Natural killer cell (primary cell): ENCODE data around the gene USP48. TPM values are rescaled to one million over a fixed set of nuclear protein-coding genes. Genes with fewer than 3 reads are reported as not detected.

Source experiments
- ATAC-seq, 3 donors: fragments of 150-1000 bp in 2 of 3; fragments of 200-7000 bp in 1 of 3; cut with Tn5 transposase; 1 replicate in 1 of 3; 2 replicates in 2 of 3; pipeline ENCODE4 v1.10.0; 2021; ENCODE audit warnings: mild to moderate bottlenecking in 2 of 3, moderate library complexity in 2 of 3
- DNase-seq, 2 donors: peaks; one replicate each; pipeline versions ENCODE4 v3.0.0 to v3.0.0-alpha.2; 2013 to 2021; ENCODE audit warnings: mixed read lengths in 1 of 2
- H3K27ac ChIP-seq: one replicate; pipeline ENCODE4 v1.5.1; 2013; ENCODE audit warnings: mild to moderate bottlenecking, low read length
- H3K27me3 ChIP-seq: one replicate; pipeline ENCODE4 v1.6.1; 2013; ENCODE audit warnings: low read length; ENCODE audit not compliant: control insufficient read depth, insufficient read depth
- H3K36me3 ChIP-seq: one replicate; pipeline ENCODE4 v1.6.1; 2013; ENCODE audit warnings: low read length; ENCODE audit not compliant: control insufficient read depth, insufficient read depth
- H3K4me1 ChIP-seq: one replicate; pipeline ENCODE4 v1.6.1; 2013; ENCODE audit warnings: low read length; ENCODE audit not compliant: control insufficient read depth, insufficient read depth
- H3K4me3 ChIP-seq: one replicate; pipeline ENCODE4 v1.5.1; 2013; ENCODE audit warnings: low read length
- H3K9me3 ChIP-seq: one replicate; pipeline ENCODE4 v1.6.1; 2013; ENCODE audit warnings: low read length; ENCODE audit not compliant: control insufficient read depth, insufficient read depth
- H3K27ac Mint-ChIP-seq, 2 donors: one replicate each; pipeline ENCODE4 v1.8.0; 2022; ENCODE audit warnings: mild to moderate bottlenecking in 2 of 2, mixed read lengths in 2 of 2, moderate library complexity in 1 of 2
- H3K27me3 Mint-ChIP-seq, 2 donors: one replicate each; pipeline ENCODE4 v1.8.0; 2022; ENCODE audit warnings: low read depth in 2 of 2, mixed read lengths in 2 of 2
- H3K36me3 Mint-ChIP-seq: one replicate; pipeline ENCODE4 v1.8.0; 2022; ENCODE audit warnings: mixed read lengths
- H3K4me1 Mint-ChIP-seq, 2 donors: one replicate each; pipeline ENCODE4 v1.8.0; 2022; ENCODE audit warnings: mixed read lengths in 2 of 2
- H3K4me3 Mint-ChIP-seq: one replicate; pipeline ENCODE4 v1.8.0; 2022; ENCODE audit warnings: mild to moderate bottlenecking, moderate library complexity, mixed read lengths
- H3K9me3 Mint-ChIP-seq, 2 donors: one replicate each; pipeline ENCODE4 v1.8.0; 2022; ENCODE audit warnings: mixed read lengths in 2 of 2
- WGBS: methylation state at CpG from one replicate; pipeline ENCODE4 v1.1.7; 2013; ENCODE audit warnings: missing lambda C conversion rate; ENCODE audit not compliant: insufficient coverage; 5-methylcytosine and 5-hydroxymethylcytosine counted together
- intact Hi-C: fragments of 100-400 bp; cut with micrococcal nuclease; formaldehyde crosslinking; loops from one replicate; pipeline ENCODE4 v1.14.2; 2022
- total RNA-seq, 4 donors: library from RNA; stranded (reverse); fragments of 120-200 nt in 1 of 4; gene quantifications; one replicate each; pipeline versions ENCODE4 v1.2.3 to v1.2.4, GENCODE V29; 2013 to 2022
- TF ChIP-seq, protein P1 (sequence below): fragments of 200-600 bp; IDR thresholded peaks from one replicate; pipeline ENCODE4 v1.8.0; 2022; ENCODE audit warnings: antibody characterized with exemption

The USP48 gene
- total RNA-seq, 3 donors from 2014 or later (not counting 1 experiment from before 2014, with no cell fraction given), result 71.4 to 127 (median 90.5) TPM

DNA sequence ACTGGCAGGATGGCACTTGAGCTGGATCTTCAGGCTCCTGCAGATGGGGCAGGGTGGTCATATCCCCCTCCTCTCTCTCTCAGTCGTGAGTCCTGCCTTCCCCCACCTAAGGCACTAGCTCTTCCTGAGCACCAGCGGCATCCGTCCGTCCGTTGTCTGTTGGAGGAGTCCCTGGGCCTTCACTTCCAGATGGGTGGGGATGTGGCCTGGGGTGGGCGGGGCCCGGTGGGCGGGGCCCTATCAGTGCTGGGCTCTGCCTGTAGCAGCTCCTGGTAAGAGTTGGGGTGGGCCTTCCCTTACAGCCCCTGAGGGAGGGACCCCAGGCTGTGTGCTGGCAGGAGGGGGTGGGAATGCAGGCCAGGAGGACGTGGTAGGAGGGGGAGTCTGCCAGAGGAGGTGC lies 39.4 kb upstream of the USP48 start:
- intact Hi-C loops, result no loop called here
- Mint-ChIP-seq H3K27me3 (peaks cover 0 to 3% of the 10 kb centered on the region in 2 donors), H3K27ac (no peak overlapping the region), H3K4me1 (peaks cover 0 to 11% of the 10 kb centered on the region in 2 donors), H3K4me3 (no peak overlapping the region), H3K9me3 (no peaks in the 10 kb centered on the region), H3K36me3 (no peaks in the 10 kb centered on the region)
- H3K9me3 ChIP-seq, result no peaks in the 10 kb centered on the region
- H3K36me3 ChIP-seq, result no peaks in the 10 kb centered on the region
- H3K27me3 ChIP-seq, result no peaks in the 10 kb centered on the region
- TF ChIP-seq, protein P1, sequence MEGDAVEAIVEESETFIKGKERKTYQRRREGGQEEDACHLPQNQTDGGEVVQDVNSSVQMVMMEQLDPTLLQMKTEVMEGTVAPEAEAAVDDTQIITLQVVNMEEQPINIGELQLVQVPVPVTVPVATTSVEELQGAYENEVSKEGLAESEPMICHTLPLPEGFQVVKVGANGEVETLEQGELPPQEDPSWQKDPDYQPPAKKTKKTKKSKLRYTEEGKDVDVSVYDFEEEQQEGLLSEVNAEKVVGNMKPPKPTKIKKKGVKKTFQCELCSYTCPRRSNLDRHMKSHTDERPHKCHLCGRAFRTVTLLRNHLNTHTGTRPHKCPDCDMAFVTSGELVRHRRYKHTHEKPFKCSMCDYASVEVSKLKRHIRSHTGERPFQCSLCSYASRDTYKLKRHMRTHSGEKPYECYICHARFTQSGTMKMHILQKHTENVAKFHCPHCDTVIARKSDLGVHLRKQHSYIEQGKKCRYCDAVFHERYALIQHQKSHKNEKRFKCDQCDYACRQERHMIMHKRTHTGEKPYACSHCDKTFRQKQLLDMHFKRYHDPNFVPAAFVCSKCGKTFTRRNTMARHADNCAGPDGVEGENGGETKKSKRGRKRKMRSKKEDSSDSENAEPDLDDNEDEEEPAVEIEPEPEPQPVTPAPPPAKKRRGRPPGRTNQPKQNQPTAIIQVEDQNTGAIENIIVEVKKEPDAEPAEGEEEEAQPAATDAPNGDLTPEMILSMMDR, result no peak
- H3K27ac ChIP-seq, result no peak overlapping the region
- H3K4me3 ChIP-seq, result no peak overlapping the region
- H3K4me1 ChIP-seq, result peaks cover 8% of the 10 kb centered on the region
- WGBS, result 65% methylated on average over 5 of the region's 9 CpGs
- DNase-seq (no peak), ATAC-seq (no peak)

GRCh38 chr1:21821385-21822019 lies 38.6 kb upstream of the USP48 start:
- Histone ChIP-seq H3K4me1 (peaks cover 8% of the 10 kb centered on the region), H3K4me3 (no peak overlapping the region), H3K27me3 (no peaks in the 10 kb centered on the region), H3K36me3 (no peaks in the 10 kb centered on the region), H3K9me3 (no peaks in the 10 kb centered on the region), H3K27ac (no peak overlapping the region)
- H3K4me3 Mint-ChIP-seq, result no peak overlapping the region
- H3K4me1 Mint-ChIP-seq, result peaks cover 0 to 16% of the 10 kb centered on the region in 2 donors
- ATAC-seq, result no peak
- H3K9me3 Mint-ChIP-seq, result no peaks in the 10 kb centered on the region
- TF ChIP-seq, protein P1, result no peak
- no peak overlapping the region for H3K27ac Mint-ChIP-seq
- no peaks in the 10 kb centered on the region for H3K36me3 Mint-ChIP-seq
- H3K27me3 Mint-ChIP-seq, result peaks cover 0 to 3% of the 10 kb centered on the region in 2 donors
- no peak for DNase-seq
- 87% methylated on average over 11 of the region's 11 CpGs for WGBS
- intact Hi-C loops, result no loop called here

GRCh38 chr1:21820597-21821232 lies 37.8 kb upstream of the USP48 start:
- Mint-ChIP-seq H3K36me3 (no peaks in the 10 kb centered on the region), H3K27ac (no peak overlapping the region), H3K27me3 (peaks cover 0 to 3% of the 10 kb centered on the region in 2 donors), H3K4me1 (peaks cover 0 to 20% of the 10 kb centered on the region in 2 donors), H3K4me3 (no peak overlapping the region), H3K9me3 (no peaks in the 10 kb centered on the region)
- no peak overlapping the region for H3K4me3 ChIP-seq
- DNase-seq (no peak), ATAC-seq (no peak)
- no peak overlapping the region for H3K27ac ChIP-seq
- H3K9me3 ChIP-seq, result no peaks in the 10 kb centered on the region
- no peaks in the 10 kb centered on the region for H3K27me3 ChIP-seq
- WGBS, result 93% methylated on average over 9 of the region's 9 CpGs
- intact Hi-C loops, result no loop called here
- no peaks in the 10 kb centered on the region for H3K36me3 ChIP-seq
- TF ChIP-seq, protein P1, result no peak
- peaks cover 11% of the 10 kb centered on the region for H3K4me1 ChIP-seq
